Measurements from ENCODE around the gene WDCP. TPM values are rescaled to one million over a fixed set of nuclear protein-coding genes. Genes with fewer than 3 reads are reported as not detected.

The WDCP gene
- total RNA-seq, 1 experiment from 2014 or later: 36.9 TPM

- Histone ChIP-seq H2BK120ac (ENCODE audit: low read depth, low read length, poor library complexity, severe bottlenecking) (no peak overlapping the region), H3K4me1 (ENCODE audit: insufficient read depth, low read length) (no peaks in the 10 kb centered on the region; the same call in 1 of the 2 replicates), H3K27me3 (ENCODE audit: insufficient read depth, low read length) (no peaks in the 10 kb centered on the region; the same call in 1 of the 2 replicates), H3K23me2 (ENCODE audit: insufficient read length, low read depth, low read length, poor library complexity, severe bottlenecking) (peaks cover 2% of the 10 kb centered on the region), H3K27ac (ENCODE audit: insufficient read length, low read depth, low read length) (no peak overlapping the region), H3K79me2 (ENCODE audit: insufficient read depth, low read length) (no peaks in the 10 kb centered on the region), H3K9ac (ENCODE audit: extremely low read depth, insufficient read length, low read length) (no peak overlapping the region), H4K5ac (ENCODE audit: insufficient read length, low read depth, low read length) (no peak overlapping the region), H4K91ac (ENCODE audit: insufficient read length, low read depth, low read length) (no peak overlapping the region), H2BK12ac (ENCODE audit: insufficient read length, low read depth, low read length) (no peak overlapping the region), H2AFZ (ENCODE audit: low read length) (no peak overlapping the region), H2BK5ac (ENCODE audit: insufficient read length, low read length) (no peak overlapping the region), H3K14ac (ENCODE audit: insufficient read depth, low read length) (no peak overlapping the region), H3K4me2 (ENCODE audit: insufficient read depth, insufficient read length, low read length) (no peak overlapping the region), H3K9me3 (ENCODE audit: control insufficient read depth, low read depth, low read length) (no peaks in the 10 kb centered on the region), H4K20me1 (ENCODE audit: control insufficient read depth, insufficient read depth, insufficient read length) (no peaks in the 10 kb centered on the region), H3K23ac (ENCODE audit: insufficient read length, low read depth, low read length) (no peak overlapping the region), H3K4ac (ENCODE audit: low read depth, low read length) (no peak overlapping the region), H2BK20ac (ENCODE audit: low read depth, low read length, poor library complexity, severe bottlenecking) (no peak overlapping the region), H3K18ac (ENCODE audit: insufficient read length, low read depth, low read length) (no peak overlapping the region), H3T11ph (ENCODE audit: low read length) (no peak overlapping the region), H2AK5ac (ENCODE audit: insufficient read length, low read length) (no peak overlapping the region), H3K79me1 (ENCODE audit: insufficient read depth, low read depth, low read length, poor library complexity, severe bottlenecking) (no peaks in the 10 kb centered on the region), H4K8ac (replicated peaks; ENCODE audit: insufficient read length, low read depth, low read length) (no peak overlapping the region), H2BK15ac (ENCODE audit: low read depth, low read length) (no peak overlapping the region), H3K56ac (ENCODE audit: insufficient read length, low read depth, low read length) (no peak overlapping the region)
- H3K27ac Mint-ChIP-seq: no peak overlapping the region
- no peaks in the 10 kb centered on the region for H3K9me3 Mint-ChIP-seq
- no peaks in the 10 kb centered on the region; a peak in 1 of 7 replicates for H3K36me3 Mint-ChIP-seq (ENCODE audit: insufficient read depth in 1 of 3, low read depth in 3 of 3)
- no CpG with 5 or more reads among the region's 7 CpGs for whole genome bisulfite sequencing (ENCODE audit: extremely low coverage, insufficient read length, low lambda C conversion rate)
- TF ChIP-seq CTCF (conservative IDR thresholded peaks at IDR 0.05): no peak
- peaks cover 26 to 30% of the 10 kb centered on the region in 2 experiments for H3K4me1 Mint-ChIP-seq
- no peak overlapping the region for H3K4me3 Mint-ChIP-seq
- DNase-seq: no peak
- H3K27me3 Mint-ChIP-seq (ENCODE audit: low read depth): peaks cover 15% of the 10 kb centered on the region
These were observed 35.7 kb downstream of the WDCP start for GRCh38 chr2:24011250-24012104.
